Memory B cell (primary cell): ENCODE results near the gene PRKAR2B.

Experiments used
- ATAC-seq: fragments of 150-1000 bp; cut with Tn5 transposase; 2 replicates; pipeline ENCODE4 v1.10.0; 2021; ENCODE audit warnings: low read depth, mild to moderate bottlenecking, moderate library complexity
- DNase-seq, 2 donors: peaks; one replicate each; pipeline ENCODE4 v3.0.0; 2022; ENCODE audit warnings: low spot score in 2 of 2
- H3K27ac Mint-ChIP-seq: one replicate; pipeline ENCODE4 v1.8.0; 2022; ENCODE audit warnings: mild to moderate bottlenecking, moderate library complexity, mixed read lengths
- H3K27me3 Mint-ChIP-seq: one replicate; pipeline ENCODE4 v1.8.0; 2022; ENCODE audit warnings: mixed read lengths
- H3K36me3 Mint-ChIP-seq: one replicate; pipeline ENCODE4 v1.8.0; 2022; ENCODE audit warnings: mild to moderate bottlenecking, mixed read lengths
- H3K4me1 Mint-ChIP-seq: one replicate; pipeline ENCODE4 v1.8.0; 2022; ENCODE audit warnings: mixed read lengths
- H3K4me3 Mint-ChIP-seq: one replicate; pipeline ENCODE4 v1.8.0; 2022; ENCODE audit warnings: mild to moderate bottlenecking, moderate library complexity, mixed read lengths
- H3K9me3 Mint-ChIP-seq: one replicate; pipeline ENCODE4 v1.8.0; 2022; ENCODE audit warnings: mixed read lengths

PRKAR2B gene

GRCh38 chr7:107044347-107045194, at the start of gene PRKAR2B:
PRKAR2B (plus strand) TSS chr7:107044705; CDS start chr7:107044908, 203 bp downstream.
- DNase-seq (peak; percentile 56 to 71), ATAC-seq (peak; percentile 88)
- Mint-ChIP-seq H3K4me1 (peaks cover 8% of the 10 kb centered on the region), H3K36me3 (no peaks in the 10 kb centered on the region), H3K9me3 (no peaks in the 10 kb centered on the region), H3K27ac (peak within 1 kb of the TSS; percentile 4), H3K27me3 (peaks cover 10% of the 10 kb centered on the region), H3K4me3 (peak within 1 kb of the TSS; percentile 94)

GRCh38 chr7:106994833-106995232, 49.7 kb upstream of the PRKAR2B start:
- no peak overlapping the region for H3K27ac Mint-ChIP-seq
- H3K36me3 Mint-ChIP-seq = no peaks in the 10 kb centered on the region
- no peak for DNase-seq
- H3K4me1 Mint-ChIP-seq = no peaks in the 10 kb centered on the region
- H3K27me3 Mint-ChIP-seq = peaks cover 4% of the 10 kb centered on the region
- H3K9me3 Mint-ChIP-seq = no peaks in the 10 kb centered on the region
- no peak for ATAC-seq
- H3K4me3 Mint-ChIP-seq = no peak overlapping the region

- ATAC-seq = no peak
- DNase-seq = no peak
- H3K36me3 Mint-ChIP-seq = no peaks in the 10 kb centered on the region
- H3K27ac Mint-ChIP-seq = no peak overlapping the region
- H3K9me3 Mint-ChIP-seq = no peaks in the 10 kb centered on the region
- H3K27me3 Mint-ChIP-seq = peaks cover 4% of the 10 kb centered on the region
- no peaks in the 10 kb centered on the region for H3K4me1 Mint-ChIP-seq
- no peak overlapping the region for H3K4me3 Mint-ChIP-seq
These were observed 46.8 kb upstream of the PRKAR2B start for GRCh38 chr7:106997487-106998271.

- Mint-ChIP-seq H3K27ac (no peak overlapping the region), H3K27me3 (peaks cover 4% of the 10 kb centered on the region), H3K4me3 (no peak overlapping the region), H3K36me3 (no peaks in the 10 kb centered on the region), H3K9me3 (no peaks in the 10 kb centered on the region), H3K4me1 (no peaks in the 10 kb centered on the region)
- ATAC-seq (no peak), DNase-seq (no peak)
These were observed 45.5 kb upstream of the PRKAR2B start for GRCh38 chr7:106999023-106999422.

GRCh38 chr7:107001490-107001889, 43.0 kb upstream of the PRKAR2B start:
- ATAC-seq (no peak), DNase-seq (no peak)
- Mint-ChIP-seq H3K4me1 (no peaks in the 10 kb centered on the region), H3K27me3 (no peaks in the 10 kb centered on the region), H3K9me3 (no peaks in the 10 kb centered on the region), H3K27ac (no peak overlapping the region), H3K36me3 (no peaks in the 10 kb centered on the region), H3K4me3 (no peak overlapping the region)

- no peak for DNase-seq
- no peaks in the 10 kb centered on the region for H3K36me3 Mint-ChIP-seq
- H3K4me3 Mint-ChIP-seq = no peak overlapping the region
- no peak overlapping the region for H3K27ac Mint-ChIP-seq
- H3K27me3 Mint-ChIP-seq = no peaks in the 10 kb centered on the region
- no peaks in the 10 kb centered on the region for H3K4me1 Mint-ChIP-seq
- ATAC-seq = no peak
- H3K9me3 Mint-ChIP-seq = no peaks in the 10 kb centered on the region
These were observed 42.4 kb upstream of the PRKAR2B start for GRCh38 chr7:107002126-107002525.

GRCh38 chr7:107002529-107002998, 41.9 kb upstream of the PRKAR2B start:
- no peak for DNase-seq
- H3K27me3 Mint-ChIP-seq = no peaks in the 10 kb centered on the region
- H3K9me3 Mint-ChIP-seq = no peaks in the 10 kb centered on the region
- H3K4me3 Mint-ChIP-seq = no peak overlapping the region
- ATAC-seq = no peak
- H3K4me1 Mint-ChIP-seq = no peaks in the 10 kb centered on the region
- no peaks in the 10 kb centered on the region for H3K36me3 Mint-ChIP-seq
- no peak overlapping the region for H3K27ac Mint-ChIP-seq

GRCh38 chr7:107007007-107007891, 37.3 kb upstream of the PRKAR2B start:
- Mint-ChIP-seq H3K36me3 (no peaks in the 10 kb centered on the region), H3K27ac (no peak overlapping the region), H3K4me1 (no peaks in the 10 kb centered on the region), H3K27me3 (peaks cover 2% of the 10 kb centered on the region), H3K4me3 (no peak overlapping the region), H3K9me3 (no peaks in the 10 kb centered on the region)
- ATAC-seq (no peak), DNase-seq (no peak)

- no peaks in the 10 kb centered on the region for H3K36me3 Mint-ChIP-seq
- no peak for DNase-seq
- no peaks in the 10 kb centered on the region for H3K4me1 Mint-ChIP-seq
- no peak overlapping the region for H3K4me3 Mint-ChIP-seq
- ATAC-seq = no peak
- H3K27ac Mint-ChIP-seq = no peak overlapping the region
- H3K27me3 Mint-ChIP-seq = peaks cover 2% of the 10 kb centered on the region
- H3K9me3 Mint-ChIP-seq = no peaks in the 10 kb centered on the region
These were observed 36.6 kb upstream of the PRKAR2B start for GRCh38 chr7:107007892-107008287.

GRCh38 chr7:107009846-107010203, 34.7 kb upstream of the PRKAR2B start:
- no peak overlapping the region for H3K4me3 Mint-ChIP-seq
- no peaks in the 10 kb centered on the region for H3K36me3 Mint-ChIP-seq
- H3K27me3 Mint-ChIP-seq = peaks cover 4% of the 10 kb centered on the region
- ATAC-seq (no peak), DNase-seq (no peak)
- H3K27ac Mint-ChIP-seq = no peak overlapping the region
- no peaks in the 10 kb centered on the region for H3K4me1 Mint-ChIP-seq
- H3K9me3 Mint-ChIP-seq = no peaks in the 10 kb centered on the region

GRCh38 chr7:107012691-107013090, 31.8 kb upstream of the PRKAR2B start:
- Mint-ChIP-seq H3K4me1 (no peaks in the 10 kb centered on the region), H3K36me3 (no peaks in the 10 kb centered on the region), H3K27ac (no peak overlapping the region), H3K4me3 (no peak overlapping the region), H3K9me3 (no peaks in the 10 kb centered on the region), H3K27me3 (peaks cover 4% of the 10 kb centered on the region)
- ATAC-seq (no peak), DNase-seq (no peak)

- Mint-ChIP-seq H3K4me3 (no peak overlapping the region), H3K27ac (no peak overlapping the region), H3K27me3 (peaks cover 7% of the 10 kb centered on the region), H3K36me3 (no peaks in the 10 kb centered on the region), H3K9me3 (no peaks in the 10 kb centered on the region), H3K4me1 (no peaks in the 10 kb centered on the region)
- DNase-seq (no peak), ATAC-seq (no peak)
These were observed 30.0 kb upstream of the PRKAR2B start for GRCh38 chr7:107014387-107015023.

GRCh38 chr7:107016312-107016711, 28.2 kb upstream of the PRKAR2B start:
- Mint-ChIP-seq H3K4me1 (no peaks in the 10 kb centered on the region), H3K27me3 (peaks cover 7% of the 10 kb centered on the region), H3K4me3 (no peak overlapping the region), H3K9me3 (no peaks in the 10 kb centered on the region), H3K36me3 (no peaks in the 10 kb centered on the region), H3K27ac (no peak overlapping the region)
- ATAC-seq (no peak), DNase-seq (no peak)
